22Rv1 (cell line): ENCODE results near the gene SLC27A5.
"Not testable (repeated sequence)": the region's sequence is repeated elsewhere in the genome, so short reads cannot be mapped to it uniquely, and the experiment has no call there.

Experiments
- H3K27ac ChIP-seq: fragments of 450-650 bp; 2 replicates; pipeline ENCODE4 v1.5.1; 2017
- ZFX ChIP-seq: fragments of 450-650 bp; IDR thresholded peaks from 2 replicates; pipeline ENCODE4 v1.6.1; 2017; ENCODE audit warnings: antibody characterized with exemption, borderline replicate concordance
- TF ChIP-seq, protein P1 (sequence below): fragments of 450-650 bp; IDR thresholded peaks from 2 replicates; pipeline ENCODE4 v1.5.1; 2017; ENCODE audit warnings: mild to moderate bottlenecking

The SLC27A5 gene

GRCh38 chr19:58500242-58500641 lies 11.6 kb downstream of the SLC27A5 start:
- H3K27ac ChIP-seq, result no peak overlapping the region; the same call in 1 of the 2 replicates
- no peak for TF ChIP-seq ZFX
- TF ChIP-seq, protein P1, sequence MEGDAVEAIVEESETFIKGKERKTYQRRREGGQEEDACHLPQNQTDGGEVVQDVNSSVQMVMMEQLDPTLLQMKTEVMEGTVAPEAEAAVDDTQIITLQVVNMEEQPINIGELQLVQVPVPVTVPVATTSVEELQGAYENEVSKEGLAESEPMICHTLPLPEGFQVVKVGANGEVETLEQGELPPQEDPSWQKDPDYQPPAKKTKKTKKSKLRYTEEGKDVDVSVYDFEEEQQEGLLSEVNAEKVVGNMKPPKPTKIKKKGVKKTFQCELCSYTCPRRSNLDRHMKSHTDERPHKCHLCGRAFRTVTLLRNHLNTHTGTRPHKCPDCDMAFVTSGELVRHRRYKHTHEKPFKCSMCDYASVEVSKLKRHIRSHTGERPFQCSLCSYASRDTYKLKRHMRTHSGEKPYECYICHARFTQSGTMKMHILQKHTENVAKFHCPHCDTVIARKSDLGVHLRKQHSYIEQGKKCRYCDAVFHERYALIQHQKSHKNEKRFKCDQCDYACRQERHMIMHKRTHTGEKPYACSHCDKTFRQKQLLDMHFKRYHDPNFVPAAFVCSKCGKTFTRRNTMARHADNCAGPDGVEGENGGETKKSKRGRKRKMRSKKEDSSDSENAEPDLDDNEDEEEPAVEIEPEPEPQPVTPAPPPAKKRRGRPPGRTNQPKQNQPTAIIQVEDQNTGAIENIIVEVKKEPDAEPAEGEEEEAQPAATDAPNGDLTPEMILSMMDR, result no peak

DNA sequence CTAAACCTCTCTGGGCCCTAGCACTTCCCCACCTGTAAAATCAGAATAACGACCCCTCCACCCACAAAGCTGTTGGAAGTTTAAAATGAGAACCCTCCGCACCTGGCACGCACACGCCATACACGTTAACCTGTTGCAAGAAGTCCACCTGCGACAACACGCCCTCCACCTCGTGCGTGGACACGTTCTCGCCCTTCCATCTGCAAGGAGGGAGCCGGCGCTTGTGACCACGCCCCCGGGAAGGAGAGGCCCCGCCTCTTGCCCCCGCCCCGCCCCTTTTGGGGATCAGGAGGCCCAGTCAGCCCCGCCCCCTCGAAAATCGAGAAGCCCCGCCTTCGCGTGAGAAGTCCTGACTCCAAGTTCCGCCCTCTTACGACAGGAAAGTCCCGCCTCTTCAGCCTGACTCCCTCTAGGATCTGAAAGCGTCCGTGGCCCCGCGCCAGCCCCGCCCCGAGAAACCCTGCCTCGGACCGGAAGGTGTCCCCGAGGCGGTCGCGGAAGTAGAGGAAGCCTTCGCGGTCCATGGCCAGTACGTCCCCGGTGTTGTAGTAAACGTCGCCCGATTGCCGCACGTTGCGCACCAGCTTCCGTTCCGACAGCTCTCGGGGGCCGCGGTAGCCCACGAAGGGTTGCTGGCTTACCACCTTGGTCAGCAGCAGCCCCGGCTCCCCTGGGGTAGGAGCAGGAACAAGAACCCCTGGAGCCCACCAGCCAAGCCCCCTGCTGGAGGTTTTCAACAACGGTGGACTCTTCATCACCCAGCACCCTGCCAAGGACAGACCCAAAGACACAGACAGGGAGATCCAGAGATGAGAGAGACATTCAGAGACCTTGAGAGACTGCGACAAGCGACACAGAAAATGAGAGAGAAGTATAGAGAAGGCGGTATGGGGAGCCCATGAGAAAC lies 12.5 kb downstream of the SLC27A5 start:
- no peak for TF ChIP-seq ZFX
- TF ChIP-seq, protein P1, result 0 out of 2 replicates have a peak, but pooled peaks have one; percentile 16
- peak overlapping the region; percentile 83 for H3K27ac ChIP-seq

DNA sequence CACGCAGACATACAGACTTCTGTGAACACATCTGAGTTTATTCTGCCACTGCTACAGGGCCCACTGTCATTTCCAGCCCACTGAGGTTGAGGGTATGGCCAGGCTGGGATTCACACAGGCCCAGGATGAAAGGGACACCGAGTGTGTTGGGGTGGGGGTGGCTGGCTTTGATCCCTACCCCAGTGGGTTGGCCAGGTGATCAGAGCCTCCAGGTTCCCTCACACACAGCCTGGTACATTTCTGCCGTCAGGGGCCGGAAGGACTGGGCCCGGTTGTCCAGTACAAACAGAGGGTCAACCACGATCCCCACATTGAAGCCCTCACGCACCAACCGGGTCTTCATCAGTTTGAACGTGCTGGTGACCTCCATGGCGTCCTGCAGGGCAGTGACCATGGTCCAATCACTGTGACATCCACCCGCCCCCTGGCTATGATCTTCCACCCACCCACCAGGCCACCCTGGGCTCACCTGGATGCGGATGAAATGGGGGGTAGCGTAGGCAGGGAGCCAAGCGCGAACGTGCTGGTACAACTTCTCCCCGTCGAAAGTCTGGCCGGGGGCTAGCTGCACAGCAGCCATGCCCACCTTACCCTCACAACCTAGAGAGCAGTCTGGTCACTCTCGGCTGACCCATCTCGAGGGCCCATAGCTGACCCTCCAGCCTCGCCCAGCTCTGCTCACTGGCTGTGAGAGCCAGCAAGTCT lies 13.3 kb downstream of the SLC27A5 start:
- no peak for TF ChIP-seq ZFX
- TF ChIP-seq, protein P1, result no peak
- H3K27ac ChIP-seq, result peak overlapping the region; percentile 83

- peak overlapping the region; percentile 83; the same call in 1 of the 2 replicates for H3K27ac ChIP-seq
- TF ChIP-seq ZFX, result no peak
- TF ChIP-seq, protein P1, result no peak
These were observed 14.1 kb downstream of the SLC27A5 start for GRCh38 chr19:58497634-58498170.

- H3K27ac ChIP-seq, result no peak overlapping the region
- no peak for TF ChIP-seq ZFX
These were observed 19.5 kb downstream of the SLC27A5 start for GRCh38 chr19:58492265-58492664.

DNA sequence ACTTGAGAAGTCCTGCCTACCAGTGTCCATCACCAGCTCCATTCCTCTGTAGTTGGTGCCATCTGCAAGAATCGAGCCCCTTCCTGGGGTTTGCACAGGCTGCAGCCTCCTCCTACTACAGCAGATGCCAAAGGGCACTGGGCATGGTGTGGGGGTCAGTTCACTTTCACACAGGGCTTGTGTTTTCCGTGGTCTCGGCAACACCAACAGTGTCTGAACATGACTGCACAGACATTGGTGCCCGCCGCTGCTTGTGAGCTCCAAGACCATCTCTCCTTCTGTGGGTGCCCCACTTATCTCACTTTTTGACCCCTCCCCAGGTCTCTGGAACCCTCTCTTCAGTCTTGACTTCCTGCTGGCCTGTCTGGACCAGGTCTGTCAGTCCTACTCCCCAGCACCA lies 20.4 kb downstream of the SLC27A5 start:
- H3K27ac ChIP-seq, result no peak overlapping the region
- TF ChIP-seq ZFX, result no peak
- TF ChIP-seq, protein P1, result no peak

DNA sequence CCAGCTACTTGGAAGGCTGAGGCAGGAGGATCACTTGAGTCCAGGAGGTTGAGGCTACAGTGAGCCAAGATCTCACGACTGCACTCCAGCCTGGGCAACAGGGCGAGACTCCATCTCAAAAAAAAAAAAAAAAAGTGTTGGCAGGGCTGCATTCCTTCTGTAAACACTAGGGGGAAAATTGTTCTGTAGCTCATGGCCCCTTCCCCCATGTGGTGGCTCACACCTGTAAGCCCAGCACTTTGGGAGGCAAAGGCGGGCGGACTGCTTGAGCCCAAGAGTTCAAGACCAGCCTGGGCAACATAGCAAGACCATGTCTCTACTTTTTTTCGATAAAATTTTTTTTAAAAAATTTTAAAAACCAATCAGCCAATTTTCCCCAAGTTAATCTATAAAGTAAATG lies 27.4 kb downstream of the SLC27A5 start:
- not testable (repeated sequence) for H3K27ac ChIP-seq

DNA sequence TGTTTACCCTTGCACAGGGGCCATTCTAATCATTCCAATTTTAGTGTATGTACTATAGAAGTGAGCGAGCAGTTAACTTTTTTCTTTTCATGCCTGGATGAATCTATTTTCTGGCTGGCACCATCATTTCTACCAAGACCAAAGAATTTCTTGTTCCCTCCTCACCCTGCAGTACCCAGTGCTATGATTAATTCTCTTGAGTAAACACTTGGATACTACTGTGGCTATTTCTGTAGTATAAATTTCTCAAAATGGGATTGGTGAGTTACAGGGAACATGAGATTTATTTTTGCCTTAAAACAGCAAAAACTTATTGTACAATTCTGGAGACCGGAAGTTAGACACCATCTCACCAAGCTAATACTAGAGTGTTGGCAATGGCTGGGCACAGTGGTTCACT lies 28.0 kb downstream of the SLC27A5 start:
- TF ChIP-seq ZFX, result no peak
- TF ChIP-seq, protein P1, result no peak

More for the DNA sequence above, 28.0 kb downstream of the SLC27A5 start:
- H3K27ac ChIP-seq, result no peak overlapping the region
